C4-2B (cell line): ENCODE results near the gene MAD2L1.
A peak's percentile ranks its signal among the peaks of the same experiment; 100 is the strongest.
"Not testable (repeated sequence)": the region's sequence is repeated elsewhere in the genome, so short reads cannot be mapped to it uniquely, and the experiment has no call there.

ENCODE experiments used
- H3K27ac ChIP-seq: fragments of 450-650 bp; 2 replicates; pipeline ENCODE4 v1.5.1; 2017
- ZFX ChIP-seq: fragments of 450-650 bp; IDR thresholded peaks from 2 replicates; pipeline ENCODE4 v1.6.1; 2017
- TF ChIP-seq, protein P1 (sequence below): fragments of 450-650 bp; conservative IDR thresholded peaks from 2 replicates; pipeline ENCODE4 v1.5.1; 2017; ENCODE audit warnings: mild to moderate bottlenecking

The MAD2L1 gene

GRCh38 chr4:120066517-120067340 is at the start of gene MAD2L1:
Gene MAD2L1 (minus strand): TSS chr4:120066848. CDS start chr4:120066734, 114 bp downstream.
- TF ChIP-seq ZFX, result peak; percentile 95
- TF ChIP-seq, protein P1, sequence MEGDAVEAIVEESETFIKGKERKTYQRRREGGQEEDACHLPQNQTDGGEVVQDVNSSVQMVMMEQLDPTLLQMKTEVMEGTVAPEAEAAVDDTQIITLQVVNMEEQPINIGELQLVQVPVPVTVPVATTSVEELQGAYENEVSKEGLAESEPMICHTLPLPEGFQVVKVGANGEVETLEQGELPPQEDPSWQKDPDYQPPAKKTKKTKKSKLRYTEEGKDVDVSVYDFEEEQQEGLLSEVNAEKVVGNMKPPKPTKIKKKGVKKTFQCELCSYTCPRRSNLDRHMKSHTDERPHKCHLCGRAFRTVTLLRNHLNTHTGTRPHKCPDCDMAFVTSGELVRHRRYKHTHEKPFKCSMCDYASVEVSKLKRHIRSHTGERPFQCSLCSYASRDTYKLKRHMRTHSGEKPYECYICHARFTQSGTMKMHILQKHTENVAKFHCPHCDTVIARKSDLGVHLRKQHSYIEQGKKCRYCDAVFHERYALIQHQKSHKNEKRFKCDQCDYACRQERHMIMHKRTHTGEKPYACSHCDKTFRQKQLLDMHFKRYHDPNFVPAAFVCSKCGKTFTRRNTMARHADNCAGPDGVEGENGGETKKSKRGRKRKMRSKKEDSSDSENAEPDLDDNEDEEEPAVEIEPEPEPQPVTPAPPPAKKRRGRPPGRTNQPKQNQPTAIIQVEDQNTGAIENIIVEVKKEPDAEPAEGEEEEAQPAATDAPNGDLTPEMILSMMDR, result no peak
- peak within 1 kb of the TSS; percentile 89 for H3K27ac ChIP-seq

GRCh38 chr4:120111745-120112144 is 45.1 kb upstream of the MAD2L1 start:
- H3K27ac ChIP-seq, result no peak overlapping the region
- TF ChIP-seq, protein P1, result no peak
- no peak for TF ChIP-seq ZFX

DNA sequence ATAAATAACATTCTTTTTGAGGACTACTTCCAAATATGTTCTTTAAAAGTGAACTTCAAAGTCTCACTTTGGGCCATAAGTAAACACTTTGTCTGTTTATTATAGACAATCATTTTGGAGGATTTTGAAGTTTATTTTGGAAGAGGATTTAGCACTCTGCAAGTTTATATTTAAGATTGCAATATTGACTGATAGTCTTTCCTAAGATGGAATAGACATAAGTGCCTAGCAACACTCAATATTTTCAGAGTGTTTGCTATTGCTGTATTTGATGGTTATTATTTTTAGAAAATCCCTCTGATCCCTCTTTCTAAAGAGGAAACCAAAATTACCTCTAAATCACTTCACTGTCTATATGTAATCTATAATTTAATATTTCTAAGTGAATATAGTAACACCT is 42.8 kb upstream of the MAD2L1 start:
- no peak for TF ChIP-seq ZFX
- TF ChIP-seq, protein P1, result no peak
- no peak overlapping the region for H3K27ac ChIP-seq

DNA sequence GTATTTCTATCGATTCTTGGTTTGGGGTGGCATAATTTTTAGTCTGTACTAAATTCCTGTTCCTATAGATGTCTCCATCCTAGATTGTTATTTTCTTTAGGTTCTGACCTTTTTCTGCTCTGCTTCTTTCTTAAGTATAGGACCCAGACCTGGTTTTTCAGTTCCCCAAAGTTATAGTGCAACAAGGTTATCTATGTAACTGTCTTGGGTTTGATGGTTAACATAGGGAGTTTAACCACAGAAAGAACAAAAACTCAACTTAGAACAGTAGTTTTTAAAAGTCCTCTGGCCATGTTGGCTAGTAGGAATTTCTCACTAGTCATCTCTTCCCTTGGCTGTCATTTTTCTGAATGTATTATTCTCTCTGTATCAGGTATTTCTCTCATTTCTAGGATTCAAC is 38.8 kb upstream of the MAD2L1 start:
- no peak for TF ChIP-seq ZFX
- TF ChIP-seq, protein P1, result no peak
- H3K27ac ChIP-seq, result no peak overlapping the region

DNA sequence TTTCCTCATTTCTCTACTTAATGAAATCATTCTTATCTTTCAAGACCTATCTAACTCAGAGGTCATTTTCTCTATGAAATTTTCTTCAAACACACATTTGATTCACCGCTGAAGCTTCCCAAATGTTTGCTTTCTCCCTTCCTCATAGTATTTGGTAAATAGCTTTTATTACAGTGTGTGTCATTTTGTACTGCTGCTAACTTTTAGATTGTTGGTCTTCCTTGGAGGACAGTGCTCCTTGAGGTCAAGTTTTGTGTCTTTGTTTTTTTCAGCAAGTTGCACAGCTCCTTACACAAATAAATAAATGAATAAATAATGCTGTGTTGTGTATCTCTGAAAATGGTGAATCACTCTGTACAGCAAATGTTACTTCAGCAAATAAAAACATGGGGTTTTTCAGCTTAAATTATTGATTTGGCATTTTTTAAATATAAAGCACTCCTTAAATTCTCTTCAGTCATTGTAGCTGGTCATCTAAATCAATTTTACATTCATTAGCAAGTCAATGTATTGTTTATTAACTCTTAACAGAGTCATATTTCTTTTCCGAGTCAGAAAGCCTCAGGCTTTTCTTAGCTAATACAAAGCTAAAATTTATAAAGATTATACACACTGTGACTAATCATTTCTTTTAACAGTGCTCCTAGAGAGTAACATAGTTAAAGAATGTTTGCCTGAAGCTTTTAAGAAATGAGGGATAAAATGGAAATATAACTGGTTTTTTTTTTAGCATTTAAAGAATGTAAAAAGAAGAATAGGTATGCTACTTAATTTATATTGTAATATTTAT is 30.1 kb upstream of the MAD2L1 start:
- TF ChIP-seq, protein P1, result no peak
- TF ChIP-seq ZFX, result no peak
- H3K27ac ChIP-seq, result no peak overlapping the region

GRCh38 chr4:120088507-120088906 is 21.9 kb upstream of the MAD2L1 start:
- no peak for TF ChIP-seq ZFX
- TF ChIP-seq, protein P1, result no peak
- H3K27ac ChIP-seq, result no peak overlapping the region

- H3K27ac ChIP-seq, result not testable (repeated sequence)
Measured at GRCh38 chr4:120088066-120088465, 21.4 kb upstream of the MAD2L1 start.
